Liver (tissue), 9 donors: ENCODE measurements around the gene PLVAP. TPM values are rescaled to one million over a fixed set of nuclear protein-coding genes. Genes with fewer than 3 reads are reported as not detected.

ENCODE experiments used
- DNase-seq: peaks from one replicate; pipeline ENCODE4 v3.0.0-alpha.2; 2017; ENCODE audit warnings: low spot score
- H3K27ac ChIP-seq, 2 donors: one replicate each; pipeline ENCODE4 v1.7.0; 2013; ENCODE audit warnings: inconsistent platforms in 2 of 2, low read length in 2 of 2, control low read depth in 1 of 2, low read depth in 1 of 2, mild to moderate bottlenecking in 1 of 2
- H3K27me3 ChIP-seq, 4 donors: one replicate each; pipeline versions ENCODE4 v1.6.1 to v1.7.0; 2013; ENCODE audit warnings: low read length in 3 of 4, inconsistent platforms in 1 of 4, mild to moderate bottlenecking in 1 of 4, moderate library complexity in 1 of 4; ENCODE audit not compliant: control insufficient read depth in 4 of 4, insufficient read depth in 4 of 4
- H3K36me3 ChIP-seq, 4 donors: one replicate each; pipeline versions ENCODE4 v1.6.1 to v1.7.0; 2013; ENCODE audit warnings: low read length in 3 of 4, mild to moderate bottlenecking in 3 of 4, low read depth in 1 of 4, moderate library complexity in 1 of 4; ENCODE audit not compliant: control insufficient read depth in 4 of 4, insufficient read depth in 3 of 4
- H3K4me1 ChIP-seq, 4 donors: one replicate each; pipeline versions ENCODE4 v1.6.1 to v1.7.0; 2013; ENCODE audit warnings: low read length in 3 of 4, mild to moderate bottlenecking in 3 of 4, moderate library complexity in 1 of 4; ENCODE audit not compliant: control insufficient read depth in 4 of 4, insufficient read depth in 4 of 4
- H3K4me3 ChIP-seq, 3 donors: one replicate each; pipeline versions ENCODE4 v1.6.1 to v1.7.0; 2013; ENCODE audit warnings: low read length in 3 of 3, control low read depth in 1 of 3, low read depth in 1 of 3, mild to moderate bottlenecking in 1 of 3
- H3K9ac ChIP-seq, 2 donors: one replicate each; pipeline ENCODE4 v1.7.0; 2013; ENCODE audit warnings: low read length in 2 of 2, mild to moderate bottlenecking in 2 of 2, moderate library complexity in 2 of 2, control low read depth in 1 of 2, low read depth in 1 of 2
- H3K9me3 ChIP-seq, 4 donors: one replicate each; pipeline versions ENCODE4 v1.6.1 to v1.7.0; 2013; ENCODE audit warnings: low read length in 3 of 4; ENCODE audit not compliant: control insufficient read depth in 4 of 4
- EGR1 ChIP-seq, 2 donors: IDR thresholded peaks; 2 replicates each; pipeline ENCODE4 v1.6.1; 2016 to 2018; ENCODE audit warnings: antibody characterized with exemption in 2 of 2, low read depth in 2 of 2
- FOXA1 ChIP-seq: IDR thresholded peaks from 2 replicates; pipeline ENCODE4 v1.6.1; 2016; ENCODE audit warnings: antibody characterized with exemption
- FOXA2 ChIP-seq: IDR thresholded peaks from 2 replicates; pipeline ENCODE4 v1.6.1; 2016; ENCODE audit warnings: antibody characterized with exemption
- GABPA ChIP-seq, 2 donors: IDR thresholded peaks in 1 of 2; conservative IDR thresholded peaks in 1 of 2; 2 replicates each; pipeline ENCODE4 v1.6.1; 2016; ENCODE audit warnings: antibody characterized with exemption in 2 of 2, mild to moderate bottlenecking in 1 of 2, moderate library complexity in 1 of 2
- HNF4A ChIP-seq, 2 donors: conservative IDR thresholded peaks; 2 replicates each; pipeline ENCODE4 v1.6.1; 2016; ENCODE audit warnings: antibody characterized with exemption in 2 of 2, mild to moderate bottlenecking in 2 of 2
- HNF4G ChIP-seq: IDR thresholded peaks from 2 replicates; pipeline ENCODE4 v1.6.1; 2016; ENCODE audit warnings: antibody characterized with exemption
- JUND ChIP-seq, 2 donors: IDR thresholded peaks; 2 replicates each; pipeline ENCODE4 v1.6.1; 2016; ENCODE audit warnings: antibody characterized with exemption in 2 of 2
- MAX ChIP-seq: IDR thresholded peaks from 2 replicates; pipeline ENCODE4 v1.6.1; 2016; ENCODE audit warnings: antibody characterized with exemption
- NR2F2 ChIP-seq: IDR thresholded peaks from 2 replicates; pipeline ENCODE4 v1.6.1; 2016; ENCODE audit warnings: antibody characterized with exemption
- RAD21 ChIP-seq, 2 donors: IDR thresholded peaks; 2 replicates each; pipeline ENCODE4 v1.6.1; 2016; ENCODE audit warnings: antibody characterized with exemption in 2 of 2, mild to moderate bottlenecking in 2 of 2
- RXRA ChIP-seq, 2 donors: IDR thresholded peaks; 2 replicates each; pipeline ENCODE4 v1.6.1; 2017 to 2018; ENCODE audit warnings: antibody characterized with exemption in 2 of 2, mild to moderate bottlenecking in 1 of 2
- TAF1 ChIP-seq: conservative IDR thresholded peaks from 2 replicates; pipeline ENCODE4 v1.6.1; 2016; ENCODE audit warnings: antibody characterized with exemption, mild to moderate bottlenecking
- YY1 ChIP-seq: IDR thresholded peaks from 2 replicates; pipeline ENCODE4 v1.6.1; 2016; ENCODE audit warnings: antibody characterized with exemption, mild to moderate bottlenecking
- WGBS: extraction: QIAGEN DNeasy Blood & Tissue Kit; methylation state at CpG from one replicate; pipeline ENCODE4 v1.1.7; 2013; 5-methylcytosine and 5-hydroxymethylcytosine counted together
- polyA plus RNA-seq, 2 donors: library from polyadenylated mRNA; stranded (reverse) in 1 of 2; unstranded in 1 of 2; fragments of 200-250 nt in 1 of 2; fragments of >200 nt in 1 of 2; fragmentation: Nextera tagmentation in 1 of 2; extraction: Ambion mirVana in 1 of 2; gene quantifications; one replicate each; pipeline versions ENCODE4 v1.2.1 to v1.2.3, GENCODE V29; 2013 to 2015
- total RNA-seq, 2 donors: library from RNA; depleted of rRNA; stranded (reverse); fragments of >200 nt; gene quantifications; one replicate each; pipeline ENCODE4 v1.2.3, GENCODE V29; 2014
- TF ChIP-seq, protein P1 (sequence below): IDR thresholded peaks from 2 replicates; pipeline ENCODE4 v1.6.1; 2016; ENCODE audit warnings: antibody characterized with exemption
- TF ChIP-seq, protein P2 (sequence below): IDR thresholded peaks from 2 replicates; pipeline ENCODE4 v1.6.1; 2016; ENCODE audit warnings: antibody characterized with exemption
- TF ChIP-seq, protein P3 (sequence below): IDR thresholded peaks from 2 replicates; pipeline ENCODE4 v1.6.1; 2016; ENCODE audit warnings: antibody characterized with exemption, mild to moderate bottlenecking
- TF ChIP-seq, protein P4 (sequence below): fragments of 150-350 bp; IDR thresholded peaks from 2 replicates; pipeline ENCODE4 v1.5.1; 2017; ENCODE audit warnings: improper control_type of control experiment, low read depth, low read length; ENCODE audit not compliant: missing input control
- donor health status: healthy.
- donor health status: healthy.
- donor health status: healthy.
- donor health status: healthy.
- donor health status: healthy.

Gene PLVAP
- total and polyA plus RNA-seq, 4 donors: 4.2 to 11.8 (median 8.6) TPM

DNA sequence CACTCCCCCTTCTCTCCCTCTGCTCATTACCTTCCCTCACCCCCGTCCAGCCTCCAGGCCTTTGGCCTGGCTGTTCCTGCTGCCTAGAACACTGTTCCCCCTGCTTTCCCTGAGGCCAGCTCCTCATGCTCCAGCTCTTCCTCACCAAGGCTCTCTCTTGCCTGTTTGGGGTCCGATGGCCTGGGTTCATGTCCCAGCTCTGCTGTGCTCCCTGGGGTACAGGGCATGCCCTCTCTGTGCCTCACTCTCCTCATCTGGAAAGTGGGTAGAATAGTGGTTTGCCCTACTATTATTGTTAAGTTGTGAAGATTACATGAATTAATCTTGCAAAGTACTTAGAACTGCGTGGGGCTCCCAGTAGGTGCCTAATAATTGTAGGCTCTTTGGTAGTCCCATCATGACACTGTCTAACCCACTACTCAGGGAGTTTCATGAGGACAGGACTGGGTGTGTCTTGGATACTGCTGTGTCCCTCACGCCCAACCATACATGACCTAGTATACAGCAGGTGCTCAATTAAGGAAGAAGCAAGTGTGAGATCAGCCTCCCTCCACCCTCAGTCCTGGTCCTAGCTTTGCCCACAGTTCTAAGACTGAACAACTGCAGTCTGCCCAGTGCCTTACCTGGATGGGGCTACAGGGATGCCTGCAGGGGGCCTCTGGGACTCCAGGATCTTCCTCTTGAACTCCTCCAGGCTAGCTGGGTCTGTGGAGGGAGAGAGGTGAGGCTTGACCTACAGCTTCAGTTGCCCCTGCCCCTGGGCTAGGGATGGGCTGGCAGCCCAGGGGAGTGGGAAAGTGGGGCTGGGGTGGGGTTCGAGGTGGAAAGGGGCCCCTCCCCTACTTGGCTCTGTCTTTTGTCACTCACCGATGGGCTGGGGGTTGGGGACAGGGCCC, 17.0 kb downstream of the PLVAP start:
- Histone ChIP-seq H3K4me1 (no peaks in the 10 kb centered on the region), H3K27ac (no peak overlapping the region), H3K36me3 (no peaks in the 10 kb centered on the region), H3K27me3 (no peaks in the 10 kb centered on the region), H3K4me3 (no peak overlapping the region), H3K9ac (no peak overlapping the region), H3K9me3 (no peaks in the 10 kb centered on the region)
- no peak for DNase-seq
- no peak for TF ChIP-seq HNF4A (conservative IDR thresholded peaks at IDR 0.05)
- TF ChIP-seq HNF4G: no peak
- TF ChIP-seq, protein P1, sequence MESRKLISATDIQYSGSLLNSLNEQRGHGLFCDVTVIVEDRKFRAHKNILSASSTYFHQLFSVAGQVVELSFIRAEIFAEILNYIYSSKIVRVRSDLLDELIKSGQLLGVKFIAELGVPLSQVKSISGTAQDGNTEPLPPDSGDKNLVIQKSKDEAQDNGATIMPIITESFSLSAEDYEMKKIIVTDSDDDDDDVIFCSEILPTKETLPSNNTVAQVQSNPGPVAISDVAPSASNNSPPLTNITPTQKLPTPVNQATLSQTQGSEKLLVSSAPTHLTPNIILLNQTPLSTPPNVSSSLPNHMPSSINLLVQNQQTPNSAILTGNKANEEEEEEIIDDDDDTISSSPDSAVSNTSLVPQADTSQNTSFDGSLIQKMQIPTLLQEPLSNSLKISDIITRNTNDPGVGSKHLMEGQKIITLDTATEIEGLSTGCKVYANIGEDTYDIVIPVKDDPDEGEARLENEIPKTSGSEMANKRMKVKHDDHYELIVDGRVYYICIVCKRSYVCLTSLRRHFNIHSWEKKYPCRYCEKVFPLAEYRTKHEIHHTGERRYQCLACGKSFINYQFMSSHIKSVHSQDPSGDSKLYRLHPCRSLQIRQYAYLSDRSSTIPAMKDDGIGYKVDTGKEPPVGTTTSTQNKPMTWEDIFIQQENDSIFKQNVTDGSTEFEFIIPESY: no peak
- 83% methylated on average over 6 of the region's 6 CpGs for WGBS

DNA sequence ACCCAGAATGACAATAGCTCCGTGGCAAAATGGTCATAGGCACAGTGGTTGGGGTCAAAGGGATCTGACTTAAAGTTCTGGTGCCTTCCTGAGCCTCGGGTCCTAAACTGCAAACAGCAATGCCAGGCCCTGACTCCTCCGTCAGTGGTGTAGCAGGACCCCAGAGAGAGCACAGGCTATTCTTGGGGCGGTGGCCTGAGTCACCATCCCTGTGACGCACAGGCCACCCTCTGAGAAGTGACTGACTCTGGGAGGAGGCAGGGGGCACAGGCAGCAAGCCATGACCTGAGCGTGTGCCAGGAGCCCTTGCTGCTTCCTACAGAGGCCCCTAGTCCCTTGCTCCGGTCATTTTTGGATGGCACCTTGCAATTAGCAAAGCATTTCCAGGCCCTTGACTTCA, 18.7 kb downstream of the PLVAP start:
- DNase-seq: no peak
- Histone ChIP-seq H3K4me1 (no peaks in the 10 kb centered on the region), H3K9me3 (no peaks in the 10 kb centered on the region), H3K36me3 (no peaks in the 10 kb centered on the region), H3K27me3 (no peaks in the 10 kb centered on the region), H3K27ac (no peak overlapping the region), H3K4me3 (no peak overlapping the region), H3K9ac (no peak overlapping the region)
- TF ChIP-seq RXRA (IDR thresholded peaks at IDR 0.05) (no peak), EGR1 (IDR thresholded peaks at IDR 0.05; ENCODE audit: low read depth in 2 of 2) (no peak), JUND (IDR thresholded peaks at IDR 0.05) (no peak), GABPA (IDR thresholded peaks at IDR 0.05 in 1 of 2, conservative IDR thresholded peaks at IDR 0.05 in 1 of 2) (no peak)
- TF ChIP-seq, protein P1: no peak
- TF ChIP-seq, protein P2, sequence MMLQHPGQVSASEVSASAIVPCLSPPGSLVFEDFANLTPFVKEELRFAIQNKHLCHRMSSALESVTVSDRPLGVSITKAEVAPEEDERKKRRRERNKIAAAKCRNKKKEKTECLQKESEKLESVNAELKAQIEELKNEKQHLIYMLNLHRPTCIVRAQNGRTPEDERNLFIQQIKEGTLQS: no peak
- WGBS: 86% methylated on average over 7 of the region's 7 CpGs

- H3K27ac ChIP-seq: no peak overlapping the region
- H3K4me3 ChIP-seq: no peak overlapping the region
- WGBS: 67% methylated on average over 11 of the region's 11 CpGs
- H3K9me3 ChIP-seq: no peaks in the 10 kb centered on the region
- no peaks in the 10 kb centered on the region for H3K36me3 ChIP-seq
- no peaks in the 10 kb centered on the region for H3K4me1 ChIP-seq
- no peaks in the 10 kb centered on the region for H3K27me3 ChIP-seq
- DNase-seq: no peak
- H3K9ac ChIP-seq: no peak overlapping the region
- no peak for TF ChIP-seq RXRA (IDR thresholded peaks at IDR 0.05)
- TF ChIP-seq MAX: no peak
- TF ChIP-seq EGR1 (IDR thresholded peaks at IDR 0.05; ENCODE audit: low read depth in 2 of 2): no peak
- no peak for TF ChIP-seq HNF4G
- TF ChIP-seq TAF1: no peak
- TF ChIP-seq RAD21 (IDR thresholded peaks at IDR 0.05): no peak
- TF ChIP-seq NR2F2: no peak
- no peak for TF ChIP-seq JUND (IDR thresholded peaks at IDR 0.05)
- TF ChIP-seq HNF4A (conservative IDR thresholded peaks at IDR 0.05): no peak
- TF ChIP-seq, protein P3, sequence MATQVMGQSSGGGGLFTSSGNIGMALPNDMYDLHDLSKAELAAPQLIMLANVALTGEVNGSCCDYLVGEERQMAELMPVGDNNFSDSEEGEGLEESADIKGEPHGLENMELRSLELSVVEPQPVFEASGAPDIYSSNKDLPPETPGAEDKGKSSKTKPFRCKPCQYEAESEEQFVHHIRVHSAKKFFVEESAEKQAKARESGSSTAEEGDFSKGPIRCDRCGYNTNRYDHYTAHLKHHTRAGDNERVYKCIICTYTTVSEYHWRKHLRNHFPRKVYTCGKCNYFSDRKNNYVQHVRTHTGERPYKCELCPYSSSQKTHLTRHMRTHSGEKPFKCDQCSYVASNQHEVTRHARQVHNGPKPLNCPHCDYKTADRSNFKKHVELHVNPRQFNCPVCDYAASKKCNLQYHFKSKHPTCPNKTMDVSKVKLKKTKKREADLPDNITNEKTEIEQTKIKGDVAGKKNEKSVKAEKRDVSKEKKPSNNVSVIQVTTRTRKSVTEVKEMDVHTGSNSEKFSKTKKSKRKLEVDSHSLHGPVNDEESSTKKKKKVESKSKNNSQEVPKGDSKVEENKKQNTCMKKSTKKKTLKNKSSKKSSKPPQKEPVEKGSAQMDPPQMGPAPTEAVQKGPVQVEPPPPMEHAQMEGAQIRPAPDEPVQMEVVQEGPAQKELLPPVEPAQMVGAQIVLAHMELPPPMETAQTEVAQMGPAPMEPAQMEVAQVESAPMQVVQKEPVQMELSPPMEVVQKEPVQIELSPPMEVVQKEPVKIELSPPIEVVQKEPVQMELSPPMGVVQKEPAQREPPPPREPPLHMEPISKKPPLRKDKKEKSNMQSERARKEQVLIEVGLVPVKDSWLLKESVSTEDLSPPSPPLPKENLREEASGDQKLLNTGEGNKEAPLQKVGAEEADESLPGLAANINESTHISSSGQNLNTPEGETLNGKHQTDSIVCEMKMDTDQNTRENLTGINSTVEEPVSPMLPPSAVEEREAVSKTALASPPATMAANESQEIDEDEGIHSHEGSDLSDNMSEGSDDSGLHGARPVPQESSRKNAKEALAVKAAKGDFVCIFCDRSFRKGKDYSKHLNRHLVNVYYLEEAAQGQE: no peak
- TF ChIP-seq GABPA (IDR thresholded peaks at IDR 0.05 in 1 of 2, conservative IDR thresholded peaks at IDR 0.05 in 1 of 2): no peak
- TF ChIP-seq YY1: no peak
- no peak for TF ChIP-seq FOXA1
- TF ChIP-seq FOXA2: no peak
- TF ChIP-seq, protein P4, sequence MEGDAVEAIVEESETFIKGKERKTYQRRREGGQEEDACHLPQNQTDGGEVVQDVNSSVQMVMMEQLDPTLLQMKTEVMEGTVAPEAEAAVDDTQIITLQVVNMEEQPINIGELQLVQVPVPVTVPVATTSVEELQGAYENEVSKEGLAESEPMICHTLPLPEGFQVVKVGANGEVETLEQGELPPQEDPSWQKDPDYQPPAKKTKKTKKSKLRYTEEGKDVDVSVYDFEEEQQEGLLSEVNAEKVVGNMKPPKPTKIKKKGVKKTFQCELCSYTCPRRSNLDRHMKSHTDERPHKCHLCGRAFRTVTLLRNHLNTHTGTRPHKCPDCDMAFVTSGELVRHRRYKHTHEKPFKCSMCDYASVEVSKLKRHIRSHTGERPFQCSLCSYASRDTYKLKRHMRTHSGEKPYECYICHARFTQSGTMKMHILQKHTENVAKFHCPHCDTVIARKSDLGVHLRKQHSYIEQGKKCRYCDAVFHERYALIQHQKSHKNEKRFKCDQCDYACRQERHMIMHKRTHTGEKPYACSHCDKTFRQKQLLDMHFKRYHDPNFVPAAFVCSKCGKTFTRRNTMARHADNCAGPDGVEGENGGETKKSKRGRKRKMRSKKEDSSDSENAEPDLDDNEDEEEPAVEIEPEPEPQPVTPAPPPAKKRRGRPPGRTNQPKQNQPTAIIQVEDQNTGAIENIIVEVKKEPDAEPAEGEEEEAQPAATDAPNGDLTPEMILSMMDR: no peak
These were observed 19.4 kb downstream of the PLVAP start for GRCh38 chr19:17357724-17358123.
